Breast epithelium (tissue), 3 donors: ENCODE results near the gene PLOD3.

Source experiments
- CTCF ChIP-seq, 3 donors: fragments of 450-650 bp; IDR thresholded peaks; one replicate each; pipeline ENCODE4 v1.5.1; 2016 to 2017; ENCODE audit warnings: antibody characterized with exemption in 3 of 3, mild to moderate bottlenecking in 3 of 3, moderate library complexity in 3 of 3
- POLR2A ChIP-seq: fragments of 450-650 bp; IDR thresholded peaks from one replicate; pipeline ENCODE4 v1.6.1; 2016; ENCODE audit warnings: antibody characterized with exemption, mild to moderate bottlenecking, moderate library complexity

DNA sequence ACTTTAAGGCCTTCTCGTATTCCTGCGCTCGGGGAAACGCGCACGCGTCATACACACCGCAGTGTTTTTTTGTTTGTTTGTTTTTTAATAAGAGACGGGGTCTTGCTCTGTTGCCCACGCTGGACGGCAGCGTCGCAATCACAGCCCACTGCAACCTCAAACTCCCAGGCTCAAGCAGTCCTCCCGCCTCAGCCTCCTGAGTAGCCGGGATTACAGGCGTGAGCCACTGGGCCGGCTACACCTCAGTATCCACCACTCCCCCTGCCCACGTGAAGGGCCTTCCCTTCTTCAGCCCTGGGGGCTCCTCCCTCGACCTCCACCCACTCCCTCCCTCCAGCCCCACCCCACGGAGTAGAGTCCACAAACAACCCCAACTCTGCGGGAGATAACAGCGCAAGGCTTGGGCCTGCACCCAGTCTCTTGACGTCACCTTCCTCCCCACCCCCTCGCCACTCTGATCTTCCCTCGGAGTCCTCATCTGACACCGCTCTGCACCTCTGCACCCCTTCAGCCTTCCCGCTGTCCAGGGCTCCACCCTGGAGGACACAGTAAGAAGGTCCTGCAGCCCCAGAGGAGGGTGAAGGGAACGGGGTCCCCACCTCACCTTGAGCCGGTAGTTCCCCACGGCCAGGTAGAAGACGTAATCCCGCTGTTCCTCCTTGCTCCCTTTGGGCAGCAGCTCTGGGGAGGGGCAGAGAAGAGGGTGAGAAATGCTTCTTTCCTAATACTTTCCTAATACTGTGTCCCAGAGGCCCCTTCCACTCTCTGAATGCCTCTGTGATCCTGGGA, 23.0 kb upstream of the PLOD3 start:
- no peak for TF ChIP-seq CTCF (IDR thresholded peaks at IDR 0.05)
- TF ChIP-seq POLR2A: no peak
